Stomach (tissue), 9 donors: ENCODE measurements around the gene PPP1R37. TPM values are rescaled to one million over a fixed set of nuclear protein-coding genes. Genes with fewer than 3 reads are reported as not detected.

ENCODE experiments used
- DNase-seq, 2 donors: peaks; one replicate each; pipeline versions ENCODE4 v3.0.0 to v3.0.0-alpha.2; 2013 to 2019
- H3K27ac ChIP-seq, 5 donors: fragments of 200-600 bp in 4 of 5; sonication (generic) in 4 of 5; one replicate each; pipeline ENCODE4 v1.5.1; 2013 to 2019; ENCODE audit warnings: mild to moderate bottlenecking in 1 of 5, moderate library complexity in 1 of 5
- H3K27me3 ChIP-seq, 3 donors: fragments of 200-600 bp; sonication (generic); one replicate each; pipeline ENCODE4 v1.5.1; 2017 to 2019; ENCODE audit warnings: mixed run types in 1 of 3
- H3K36me3 ChIP-seq, 4 donors: fragments of 200-600 bp; sonication (generic); 1 replicate in 3 of 4; 2 replicates in 1 of 4; pipeline ENCODE4 v1.5.1; 2016 to 2019
- H3K4me1 ChIP-seq, 4 donors: fragments of 200-600 bp; sonication (generic); one replicate each; pipeline ENCODE4 v1.5.1; 2016 to 2019
- H3K4me3 ChIP-seq, 4 donors: fragments of 200-600 bp; sonication (generic) in 3 of 4; one replicate each; pipeline ENCODE4 v1.5.1; 2016 to 2019; ENCODE audit warnings: mild to moderate bottlenecking in 1 of 4
- H3K9me3 ChIP-seq, 4 donors: fragments of 200-600 bp; sonication (generic); one replicate each; pipeline ENCODE4 v1.5.1; 2016 to 2019
- EP300 ChIP-seq: sonication (generic); formaldehyde crosslinking; IDR thresholded peaks from one replicate; pipeline ENCODE4 v1.6.1; 2017; ENCODE audit warnings: antibody characterized with exemption
- POLR2A ChIP-seq, 4 donors: fragments of 450-650 bp; IDR thresholded peaks; one replicate each; pipeline ENCODE4 v1.6.1; 2016; ENCODE audit warnings: antibody characterized with exemption in 4 of 4, control low read depth in 2 of 4, mild to moderate bottlenecking in 1 of 4, moderate library complexity in 1 of 4
- POLR2AphosphoS5 ChIP-seq, 3 donors: sonication (generic); formaldehyde crosslinking; IDR thresholded peaks; one replicate each; pipeline ENCODE4 v1.6.1; 2016; ENCODE audit warnings: antibody characterized with exemption in 3 of 3
- WGBS, 5 donors: extraction: QIAGEN DNeasy Blood & Tissue Kit in 3 of 5; methylation state at CpG; one replicate each; pipeline versions ENCODE4 v1.1.5 to v1.1.7; 2013 to 2018; 5-methylcytosine and 5-hydroxymethylcytosine counted together
- intact Hi-C: fragments of 100-400 bp; cut with DNase I; formaldehyde crosslinking; loops from one replicate; pipeline ENCODE4 v1.15.1; 2023; ENCODE audit warnings: low total_unique reads
- polyA plus RNA-seq, 3 donors: library from polyadenylated mRNA; stranded (reverse); fragments of 200-250 nt; gene quantifications; one replicate each; pipeline ENCODE4 v1.2.3, GENCODE V29; 2013
- total RNA-seq, 5 donors: library from RNA; depleted of rRNA; stranded (reverse); fragments of >200 nt; gene quantifications; one replicate each; pipeline versions ENCODE4 v1.1.0 to v1.2.3, GENCODE V29; 2014 to 2016
- TF ChIP-seq, protein P1 (sequence below), 7 experiments: fragments of 450-650 bp in 4 of 7; fragments of 200-600 bp in 3 of 7; sonication (generic) in 3 of 7; IDR thresholded peaks; one replicate each; pipeline ENCODE4 v1.5.1; 2016 to 2019; ENCODE audit warnings: antibody characterized with exemption in 7 of 7, control low read depth in 2 of 7, mild to moderate bottlenecking in 1 of 7
- donor health status: healthy with polysubstance abuse.
- donor health status: Bipolar disorder and iron deficiency.
- donor health status: healthy.

PPP1R37 gene
- total and polyA plus RNA-seq, 8 donors = 25.7 to 268 (median 53.9) TPM

DNA sequence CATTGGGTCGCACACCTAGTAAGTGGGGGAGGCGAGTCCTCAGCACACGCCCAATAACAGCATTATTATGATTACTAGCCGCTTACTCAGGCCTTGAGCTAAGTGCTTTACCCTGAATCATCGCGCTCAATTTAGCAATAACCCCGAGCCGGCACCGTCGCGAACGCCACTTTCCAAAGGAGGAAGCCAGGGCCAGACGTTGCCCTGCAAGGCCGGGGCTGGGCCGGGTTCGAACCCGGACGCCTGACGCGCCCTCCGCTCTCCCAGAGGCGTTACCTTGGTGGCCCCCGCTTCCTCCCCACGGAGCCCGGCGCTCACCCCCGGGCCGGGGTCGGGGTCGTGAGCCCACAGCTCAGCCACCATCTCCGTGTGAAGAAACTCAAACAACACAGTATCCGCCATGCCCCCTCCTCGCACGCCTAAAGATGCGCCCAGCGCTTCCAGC, 84.9 kb downstream of the PPP1R37 start, which contains the start of gene TRAPPC6A:
Gene TRAPPC6A, minus strand, starts transcription at position 421 of the 445 bp plus-strand sequence. Its CDS starts 19 bp downstream, at position 402.
- WGBS, 5 donors = 0 to 1% (median 0%) methylated on average over 17 to 36 of the region's 36 CpGs

DNA sequence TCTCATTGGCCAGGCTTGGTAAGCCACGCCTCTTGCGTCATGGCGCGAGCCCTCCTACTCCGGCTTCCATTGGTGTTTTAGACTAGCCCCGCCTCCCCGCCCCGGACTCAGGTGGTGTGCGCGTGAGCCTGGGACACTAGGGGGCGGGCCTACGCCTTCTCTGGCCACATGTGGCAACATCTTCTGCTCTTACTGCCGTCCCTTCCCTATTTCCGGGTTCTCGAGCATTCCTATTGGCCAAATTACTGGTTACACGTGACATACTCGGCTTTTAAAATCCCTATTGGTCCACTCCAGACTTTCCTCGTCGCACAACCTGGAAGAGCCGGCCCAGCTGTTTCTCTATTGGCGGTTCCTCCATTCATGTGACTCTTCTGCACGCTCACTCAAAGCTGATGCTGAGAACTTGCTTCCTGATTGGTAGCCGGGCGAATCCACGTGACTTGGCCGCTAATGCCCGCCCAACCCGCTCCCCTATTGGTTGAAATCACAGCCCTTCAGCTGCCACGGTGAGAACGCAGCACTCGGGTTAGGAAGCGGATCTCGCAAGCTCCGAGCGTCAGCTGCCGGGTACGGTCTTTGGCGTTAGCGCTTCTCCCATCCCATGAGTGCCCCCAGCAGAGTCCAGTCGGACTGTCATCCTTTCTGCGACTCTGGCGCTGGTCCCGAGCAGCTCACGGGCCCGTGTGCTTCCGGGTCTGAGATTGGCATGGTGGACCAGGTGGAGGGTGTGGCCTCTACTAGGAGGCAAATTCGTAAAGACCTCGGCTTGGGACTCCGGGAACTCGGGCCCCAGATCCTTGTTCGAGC, 85.5 kb downstream of the PPP1R37 start, which contains the start of gene BLOC1S3:
Gene BLOC1S3, plus strand, starts transcription at position 523 of the 810 bp plus-strand sequence. CDS start 513 bp downstream, outside the sequence.
- WGBS, 5 donors = 0 to 1% (median 1%) methylated on average over 34 to 51 of the region's 51 CpGs
- H3K4me3 ChIP-seq = peak within 1 kb of the TSS; percentile 69 to 93 (median 78)
- H3K27me3 ChIP-seq = no peaks in the 10 kb centered on the region
- peak; percentile 100 for DNase-seq
- TF ChIP-seq POLR2AphosphoS5 (IDR thresholded peaks at IDR 0.05) (peak; percentile 80 to 94 (median 88)), EP300 (no peak), POLR2A (IDR thresholded peaks at IDR 0.05) (peak in 1 of 4 donors; percentile 29)
- TF ChIP-seq, protein P1, sequence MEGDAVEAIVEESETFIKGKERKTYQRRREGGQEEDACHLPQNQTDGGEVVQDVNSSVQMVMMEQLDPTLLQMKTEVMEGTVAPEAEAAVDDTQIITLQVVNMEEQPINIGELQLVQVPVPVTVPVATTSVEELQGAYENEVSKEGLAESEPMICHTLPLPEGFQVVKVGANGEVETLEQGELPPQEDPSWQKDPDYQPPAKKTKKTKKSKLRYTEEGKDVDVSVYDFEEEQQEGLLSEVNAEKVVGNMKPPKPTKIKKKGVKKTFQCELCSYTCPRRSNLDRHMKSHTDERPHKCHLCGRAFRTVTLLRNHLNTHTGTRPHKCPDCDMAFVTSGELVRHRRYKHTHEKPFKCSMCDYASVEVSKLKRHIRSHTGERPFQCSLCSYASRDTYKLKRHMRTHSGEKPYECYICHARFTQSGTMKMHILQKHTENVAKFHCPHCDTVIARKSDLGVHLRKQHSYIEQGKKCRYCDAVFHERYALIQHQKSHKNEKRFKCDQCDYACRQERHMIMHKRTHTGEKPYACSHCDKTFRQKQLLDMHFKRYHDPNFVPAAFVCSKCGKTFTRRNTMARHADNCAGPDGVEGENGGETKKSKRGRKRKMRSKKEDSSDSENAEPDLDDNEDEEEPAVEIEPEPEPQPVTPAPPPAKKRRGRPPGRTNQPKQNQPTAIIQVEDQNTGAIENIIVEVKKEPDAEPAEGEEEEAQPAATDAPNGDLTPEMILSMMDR (IDR thresholded peaks at IDR 0.05) = peak in 4 of 7 experiments; percentile 21 to 72 (median 42)
- H3K27ac ChIP-seq = peak within 1 kb of the TSS; percentile 93 to 97 (median 95)
- H3K36me3 ChIP-seq = peaks cover 0 to 12% (median 7%) of the 10 kb centered on the region in 4 donors
- intact Hi-C loops = no loop called here
- peaks cover 32 to 58% (median 42%) of the 10 kb centered on the region in 4 donors for H3K4me1 ChIP-seq
- no peaks in the 10 kb centered on the region for H3K9me3 ChIP-seq

More for the DNA sequence above, 84.9 kb downstream of the PPP1R37 start, which contains the start of gene TRAPPC6A:
- H3K27me3 ChIP-seq = no peaks in the 10 kb centered on the region
- H3K4me3 ChIP-seq = peak within 1 kb of the TSS; percentile 69 to 93 (median 78)
- peak within 1 kb of the TSS; percentile 93 to 97 (median 95) for H3K27ac ChIP-seq
- no peak for TF ChIP-seq EP300
- TF ChIP-seq POLR2AphosphoS5 (IDR thresholded peaks at IDR 0.05) = peak in 2 of 3 donors; percentile 54 to 71
- peak in 2 of 4 donors; percentile 25 to 55 for TF ChIP-seq POLR2A (IDR thresholded peaks at IDR 0.05)
- TF ChIP-seq, protein P1 (IDR thresholded peaks at IDR 0.05) = no peak
- intact Hi-C loops = no loop called here
- H3K36me3 ChIP-seq = peaks cover 0 to 12% (median 7%) of the 10 kb centered on the region in 4 donors
- H3K4me1 ChIP-seq = peaks cover 32 to 58% (median 41%) of the 10 kb centered on the region in 4 donors
- DNase-seq = peak in 1 of 2 donors; percentile 39
- H3K9me3 ChIP-seq = no peaks in the 10 kb centered on the region

DNA sequence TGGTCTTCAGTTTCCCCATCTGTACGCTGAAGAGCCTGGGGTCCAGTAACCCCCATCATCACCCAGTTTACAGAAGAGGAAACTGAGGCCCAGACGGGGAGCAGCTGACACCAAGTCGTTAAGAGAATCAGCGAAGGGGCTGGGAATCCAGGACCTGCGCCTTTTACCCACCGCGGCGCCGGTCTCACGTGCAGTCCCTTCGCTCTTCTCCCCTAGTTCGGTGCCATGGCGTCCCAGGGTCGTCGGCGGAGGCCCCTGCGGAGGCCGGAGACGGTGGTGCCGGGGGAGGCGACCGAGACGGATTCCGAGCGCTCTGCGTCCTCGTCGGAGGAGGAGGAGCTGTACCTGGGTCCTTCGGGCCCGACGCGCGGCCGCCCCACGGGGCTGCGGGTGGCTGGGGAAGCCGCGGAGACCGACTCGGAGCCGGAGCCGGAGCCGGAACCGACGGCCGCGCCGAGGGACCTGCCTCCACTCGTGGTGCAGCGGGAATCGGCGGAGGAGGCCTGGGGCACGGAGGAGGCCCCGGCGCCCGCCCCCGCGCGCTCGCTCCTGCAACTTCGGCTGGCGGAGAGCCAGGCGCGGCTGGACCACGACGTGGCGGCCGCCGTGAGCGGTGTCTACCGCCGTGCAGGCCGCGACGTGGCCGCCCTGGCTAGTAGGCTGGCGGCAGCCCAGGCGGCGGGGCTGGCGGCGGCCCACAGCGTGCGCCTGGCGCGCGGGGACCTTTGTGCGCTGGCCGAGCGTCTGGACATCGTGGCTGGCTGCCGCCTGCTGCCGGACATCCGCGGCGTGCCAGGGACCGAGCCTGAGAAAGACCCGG, 86.3 kb downstream of the PPP1R37 start:
- Histone ChIP-seq H3K9me3 (no peaks in the 10 kb centered on the region), H3K4me3 (peak overlapping the region; percentile 64 to 93 (median 78)), H3K4me1 (peaks cover 32 to 64% (median 42%) of the 10 kb centered on the region in 4 donors), H3K27ac (peak overlapping the region; percentile 91 to 97 (median 95)), H3K27me3 (no peaks in the 10 kb centered on the region), H3K36me3 (peaks cover 0 to 12% (median 7%) of the 10 kb centered on the region in 4 donors)
- intact Hi-C loops = no loop called here
- TF ChIP-seq POLR2AphosphoS5 (IDR thresholded peaks at IDR 0.05) = no peak
- TF ChIP-seq EP300 = no peak
- TF ChIP-seq POLR2A (IDR thresholded peaks at IDR 0.05) = no peak
- TF ChIP-seq, protein P1 (IDR thresholded peaks at IDR 0.05) = no peak
- 0 to 1% (median 0%) methylated on average over 17 to 97 of the region's 97 CpGs for WGBS, 5 donors
- DNase-seq = peak; percentile 55 to 67
